ENCODE results near the gene CSHL1.
"Not testable (repeated sequence)": the region's sequence is repeated elsewhere in the genome, so short reads cannot be mapped to it uniquely, and the experiment has no call there.

CSHL1 gene

GRCh38 chr17:63928172-63928666, 17.2 kb upstream of the CSHL1 start:
- Histone ChIP-seq H3K27me3 (ENCODE audit: low read depth, low read length) (no peaks in the 10 kb centered on the region), H3K9me3 (ENCODE audit: control insufficient read depth in 1 of 2, low read length in 2 of 2) (no peaks in the 10 kb centered on the region), H3K36me3 (ENCODE audit: control insufficient read depth in 1 of 2, insufficient read depth in 2 of 2, low read length in 2 of 2) (no peaks in the 10 kb centered on the region), H3K4me1 (ENCODE audit: control insufficient read depth in 1 of 2, insufficient read depth in 2 of 2, low read length in 2 of 2) (no peaks in the 10 kb centered on the region), H3K27ac (ENCODE audit: low read length) (no peak overlapping the region), H3K4me3 (ENCODE audit: low read depth in 1 of 2, low read length in 2 of 2) (no peak overlapping the region)

DNA sequence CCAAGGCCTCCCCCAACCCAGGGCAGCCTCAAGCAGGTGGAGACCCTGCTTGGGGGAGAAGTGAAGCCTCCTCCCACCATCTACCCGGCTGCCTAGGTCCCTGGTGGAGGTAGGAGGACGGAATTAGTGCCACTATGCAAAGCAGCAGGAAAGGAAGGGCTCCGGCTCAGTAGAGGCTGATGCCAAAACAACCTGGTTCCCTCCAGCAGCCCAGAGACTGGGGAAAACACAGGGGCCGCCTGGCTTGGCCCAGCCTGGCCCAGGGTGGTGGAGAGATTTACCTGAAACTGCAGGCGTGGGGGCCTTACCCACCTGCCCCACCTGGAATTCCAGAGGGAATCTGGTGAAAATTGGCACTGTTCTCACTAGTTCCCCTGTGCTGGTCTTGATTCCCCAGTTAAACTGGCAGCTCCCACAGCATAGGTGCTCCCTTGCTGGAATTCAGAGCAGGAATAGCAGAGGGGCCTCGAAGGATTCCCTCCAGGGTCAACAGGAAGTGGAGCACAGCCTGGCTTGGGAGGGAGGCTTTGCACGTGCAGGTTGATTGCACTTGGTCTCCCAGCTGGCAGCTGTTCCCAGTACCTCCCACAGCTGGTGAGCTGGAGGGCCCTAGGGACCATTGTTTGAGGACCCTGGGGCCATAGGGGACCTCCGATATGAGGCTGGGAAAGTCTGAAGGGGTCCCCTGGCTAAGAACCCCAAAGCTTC, 16.6 kb upstream of the CSHL1 start:
- Histone ChIP-seq H3K4me1 (ENCODE audit: control insufficient read depth in 1 of 2, insufficient read depth in 2 of 2, low read length in 2 of 2) (no peaks in the 10 kb centered on the region), H3K27ac (ENCODE audit: low read length) (no peak overlapping the region)

GRCh38 chr17:63926164-63926563, 15.1 kb upstream of the CSHL1 start:
- Histone ChIP-seq H3K27ac (ENCODE audit: low read length) (no peak overlapping the region), H3K4me3 (ENCODE audit: low read depth in 1 of 2, low read length in 2 of 2) (no peak overlapping the region)

More for the DNA sequence above, 16.6 kb upstream of the CSHL1 start:
- no peaks in the 10 kb centered on the region for H3K36me3 ChIP-seq (ENCODE audit: control insufficient read depth in 1 of 2, insufficient read depth in 2 of 2, low read length in 2 of 2)
- H3K27me3 ChIP-seq (ENCODE audit: low read depth, low read length) = no peaks in the 10 kb centered on the region
- no peak overlapping the region for H3K4me3 ChIP-seq (ENCODE audit: low read depth in 1 of 2, low read length in 2 of 2)
- no peaks in the 10 kb centered on the region for H3K9me3 ChIP-seq (ENCODE audit: control insufficient read depth in 1 of 2, low read length in 2 of 2)

GRCh38 chr17:63925615-63926014, 14.6 kb upstream of the CSHL1 start:
- Histone ChIP-seq H3K27ac (ENCODE audit: low read length) (no peak overlapping the region), H3K4me3 (ENCODE audit: low read depth in 1 of 2, low read length in 2 of 2) (no peak overlapping the region), H3K36me3 (ENCODE audit: control insufficient read depth in 1 of 2, insufficient read depth in 2 of 2, low read length in 2 of 2) (no peaks in the 10 kb centered on the region), H3K9me3 (ENCODE audit: control insufficient read depth in 1 of 2, low read length in 2 of 2) (no peaks in the 10 kb centered on the region), H3K4me1 (ENCODE audit: control insufficient read depth in 1 of 2, insufficient read depth in 2 of 2, low read length in 2 of 2) (no peaks in the 10 kb centered on the region), H3K27me3 (ENCODE audit: low read depth, low read length) (no peaks in the 10 kb centered on the region)

More at GRCh38 chr17:63926164-63926563, 15.1 kb upstream of the CSHL1 start:
- Histone ChIP-seq H3K4me1 (ENCODE audit: control insufficient read depth in 1 of 2, insufficient read depth in 2 of 2, low read length in 2 of 2) (no peaks in the 10 kb centered on the region), H3K36me3 (ENCODE audit: control insufficient read depth in 1 of 2, insufficient read depth in 2 of 2, low read length in 2 of 2) (no peaks in the 10 kb centered on the region), H3K9me3 (ENCODE audit: control insufficient read depth in 1 of 2, low read length in 2 of 2) (no peaks in the 10 kb centered on the region), H3K27me3 (ENCODE audit: low read depth, low read length) (no peaks in the 10 kb centered on the region)

GRCh38 chr17:63922402-63922801, 11.3 kb upstream of the CSHL1 start:
- not testable (repeated sequence) for H3K27ac ChIP-seq (ENCODE audit: low read length); H3K36me3 ChIP-seq (ENCODE audit: control insufficient read depth in 1 of 2, insufficient read depth in 2 of 2, low read length in 2 of 2); H3K27me3 ChIP-seq (ENCODE audit: low read depth, low read length); H3K4me1 ChIP-seq (ENCODE audit: control insufficient read depth in 1 of 2, insufficient read depth in 2 of 2, low read length in 2 of 2); H3K4me3 ChIP-seq (ENCODE audit: low read depth in 1 of 2, low read length in 2 of 2); H3K9me3 ChIP-seq (ENCODE audit: control insufficient read depth in 1 of 2, low read length in 2 of 2)

DNA sequence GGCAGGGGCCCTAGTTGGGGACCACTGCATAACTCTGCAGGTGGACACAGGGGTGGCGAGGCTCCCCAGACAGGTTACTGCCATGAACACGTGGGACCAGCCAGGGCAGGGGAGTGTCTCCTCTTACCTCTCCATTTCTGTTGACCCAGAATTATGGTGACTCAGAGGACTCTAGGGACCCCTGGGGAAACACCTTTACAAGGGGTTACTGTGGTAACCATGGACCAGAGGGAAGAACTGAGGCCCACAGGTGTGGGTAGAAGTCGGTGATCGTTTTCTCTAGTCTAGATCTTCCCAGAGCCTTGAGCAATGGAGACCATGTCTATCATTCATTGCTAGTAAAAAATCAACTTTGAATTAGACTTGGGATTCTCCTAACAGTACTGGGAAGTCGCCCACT, 9.7 kb upstream of the CSHL1 start:
- H3K4me1 ChIP-seq (ENCODE audit: control insufficient read depth in 1 of 2, insufficient read depth in 2 of 2, low read length in 2 of 2); H3K27me3 ChIP-seq (ENCODE audit: low read depth, low read length); H3K27ac ChIP-seq (ENCODE audit: low read length); H3K4me3 ChIP-seq (ENCODE audit: low read depth in 1 of 2, low read length in 2 of 2); H3K9me3 ChIP-seq (ENCODE audit: control insufficient read depth in 1 of 2, low read length in 2 of 2); H3K36me3 ChIP-seq (ENCODE audit: control insufficient read depth in 1 of 2, insufficient read depth in 2 of 2, low read length in 2 of 2): not testable (repeated sequence)

GRCh38 chr17:63920050-63920449, 9.0 kb upstream of the CSHL1 start:
- not testable (repeated sequence) for H3K9me3 ChIP-seq (ENCODE audit: control insufficient read depth in 1 of 2, low read length in 2 of 2); H3K4me3 ChIP-seq (ENCODE audit: low read depth in 1 of 2, low read length in 2 of 2); H3K36me3 ChIP-seq (ENCODE audit: control insufficient read depth in 1 of 2, insufficient read depth in 2 of 2, low read length in 2 of 2); H3K27me3 ChIP-seq (ENCODE audit: low read depth, low read length); H3K4me1 ChIP-seq (ENCODE audit: control insufficient read depth in 1 of 2, insufficient read depth in 2 of 2, low read length in 2 of 2); H3K27ac ChIP-seq (ENCODE audit: low read length)

DNA sequence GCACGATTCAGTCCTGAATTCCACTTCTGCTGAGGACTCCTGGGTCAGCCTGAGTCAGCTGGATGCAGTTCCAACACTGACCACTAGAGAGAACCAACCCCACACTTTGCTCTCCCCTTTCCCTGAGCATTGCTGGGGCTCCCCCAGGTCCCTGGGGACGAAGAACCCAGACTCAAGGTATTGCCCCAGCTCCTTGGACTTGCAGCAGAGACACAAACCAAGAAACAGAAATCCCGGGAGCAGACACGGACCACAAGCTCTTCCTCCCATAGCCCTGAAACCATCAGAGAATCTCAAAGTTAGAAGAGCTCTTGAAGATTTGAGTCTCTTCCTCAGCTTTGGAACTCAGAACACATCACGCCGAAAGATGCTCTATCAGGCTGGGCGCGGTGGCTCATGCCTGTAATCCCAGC, 8.3 kb upstream of the CSHL1 start:
- H3K36me3 ChIP-seq (ENCODE audit: control insufficient read depth in 1 of 2, insufficient read depth in 2 of 2, low read length in 2 of 2) = no peaks in the 10 kb centered on the region
- no peaks in the 10 kb centered on the region for H3K9me3 ChIP-seq (ENCODE audit: control insufficient read depth in 1 of 2, low read length in 2 of 2)
- no peak overlapping the region for H3K4me3 ChIP-seq (ENCODE audit: low read depth in 1 of 2, low read length in 2 of 2)
- H3K27ac ChIP-seq (ENCODE audit: low read length) = no peak overlapping the region
- H3K4me1 ChIP-seq (ENCODE audit: control insufficient read depth in 1 of 2, insufficient read depth in 2 of 2, low read length in 2 of 2) = no peaks in the 10 kb centered on the region
- no peaks in the 10 kb centered on the region for H3K27me3 ChIP-seq (ENCODE audit: low read depth, low read length)

DNA sequence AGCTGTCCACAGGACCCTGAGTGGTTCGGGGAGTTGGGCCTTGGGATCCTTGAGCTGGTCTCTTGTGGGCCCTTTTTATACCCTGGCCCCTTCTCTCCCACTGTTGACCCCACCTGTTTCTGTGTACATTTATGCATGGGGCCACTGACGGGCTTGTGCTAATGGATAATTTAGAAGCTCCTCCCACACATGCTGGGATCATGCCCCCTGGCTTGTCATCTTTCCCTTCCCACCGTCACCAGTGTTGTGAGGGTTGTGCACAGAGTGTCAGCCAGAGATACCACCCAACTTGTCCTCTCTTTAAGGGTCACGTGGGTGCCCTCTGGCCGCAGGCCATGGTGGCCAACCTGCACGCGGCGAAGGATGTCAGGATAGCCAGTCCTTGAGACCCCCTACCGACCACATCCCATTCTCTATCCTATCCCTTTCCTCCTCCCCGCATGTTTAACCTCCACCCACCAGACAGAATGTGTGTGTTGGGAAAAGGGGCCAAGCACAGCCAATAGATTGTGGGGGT, 7.8 kb upstream of the CSHL1 start, which contains the start of gene GH1:
GH1 (minus strand) TSS at position 51 of the 517 bp plus-strand sequence. CDS start 63 bp downstream, outside the sequence.
- not testable (repeated sequence) for H3K36me3 ChIP-seq (ENCODE audit: control insufficient read depth in 1 of 2, insufficient read depth in 2 of 2, low read length in 2 of 2); H3K27ac ChIP-seq (ENCODE audit: low read length); H3K4me1 ChIP-seq (ENCODE audit: control insufficient read depth in 1 of 2, insufficient read depth in 2 of 2, low read length in 2 of 2); H3K9me3 ChIP-seq (ENCODE audit: control insufficient read depth in 1 of 2, low read length in 2 of 2); H3K4me3 ChIP-seq (ENCODE audit: low read depth in 1 of 2, low read length in 2 of 2); H3K27me3 ChIP-seq (ENCODE audit: low read depth, low read length)

GRCh38 chr17:63918305-63918704, 7.2 kb upstream of the CSHL1 start:
- no peaks in the 10 kb centered on the region for H3K9me3 ChIP-seq (ENCODE audit: control insufficient read depth in 1 of 2, low read length in 2 of 2)
- no peaks in the 10 kb centered on the region for H3K4me1 ChIP-seq (ENCODE audit: control insufficient read depth in 1 of 2, insufficient read depth in 2 of 2, low read length in 2 of 2)
- no peaks in the 10 kb centered on the region for H3K36me3 ChIP-seq (ENCODE audit: control insufficient read depth in 1 of 2, insufficient read depth in 2 of 2, low read length in 2 of 2)
- no peak overlapping the region for H3K4me3 ChIP-seq (ENCODE audit: low read depth in 1 of 2, low read length in 2 of 2)
- H3K27ac ChIP-seq (ENCODE audit: low read length) = no peak overlapping the region
- no peaks in the 10 kb centered on the region for H3K27me3 ChIP-seq (ENCODE audit: low read depth, low read length)

GRCh38 chr17:63917646-63918045, 6.6 kb upstream of the CSHL1 start:
- H3K9me3 ChIP-seq (ENCODE audit: control insufficient read depth in 1 of 2, low read length in 2 of 2) = no peaks in the 10 kb centered on the region
- no peaks in the 10 kb centered on the region for H3K36me3 ChIP-seq (ENCODE audit: control insufficient read depth in 1 of 2, insufficient read depth in 2 of 2, low read length in 2 of 2)
- H3K27ac ChIP-seq (ENCODE audit: low read length) = no peak overlapping the region
- H3K4me1 ChIP-seq (ENCODE audit: control insufficient read depth in 1 of 2, insufficient read depth in 2 of 2, low read length in 2 of 2) = no peaks in the 10 kb centered on the region
- H3K4me3 ChIP-seq (ENCODE audit: low read depth in 1 of 2, low read length in 2 of 2) = no peak overlapping the region
- no peaks in the 10 kb centered on the region for H3K27me3 ChIP-seq (ENCODE audit: low read depth, low read length)

DNA sequence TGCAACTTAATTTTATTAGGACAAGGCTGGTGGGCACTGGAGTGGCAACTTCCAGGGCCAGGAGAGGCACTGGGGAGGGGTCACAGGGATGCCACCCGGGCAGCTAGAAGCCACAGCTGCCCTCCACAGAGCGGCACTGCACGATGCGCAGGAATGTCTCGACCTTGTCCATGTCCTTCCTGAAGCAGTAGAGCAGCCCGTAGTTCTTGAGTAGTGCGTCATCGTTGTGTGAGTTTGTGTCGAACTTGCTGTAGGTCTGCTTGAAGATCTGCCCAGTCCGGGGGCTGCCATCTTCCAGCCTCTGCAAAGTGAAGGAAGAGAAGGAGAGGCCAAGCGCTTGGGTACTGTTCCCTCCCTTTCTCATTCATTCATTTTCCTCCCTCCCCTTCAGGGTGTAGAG, 6.1 kb upstream of the CSHL1 start:
- H3K4me3 ChIP-seq (ENCODE audit: low read depth in 1 of 2, low read length in 2 of 2); H3K27me3 ChIP-seq (ENCODE audit: low read depth, low read length); H3K27ac ChIP-seq (ENCODE audit: low read length); H3K9me3 ChIP-seq (ENCODE audit: control insufficient read depth in 1 of 2, low read length in 2 of 2); H3K4me1 ChIP-seq (ENCODE audit: control insufficient read depth in 1 of 2, insufficient read depth in 2 of 2, low read length in 2 of 2); H3K36me3 ChIP-seq (ENCODE audit: control insufficient read depth in 1 of 2, insufficient read depth in 2 of 2, low read length in 2 of 2): not testable (repeated sequence)
